Measurements from ENCODE around the gene RGL1.

- TF ChIP-seq, protein P1, sequence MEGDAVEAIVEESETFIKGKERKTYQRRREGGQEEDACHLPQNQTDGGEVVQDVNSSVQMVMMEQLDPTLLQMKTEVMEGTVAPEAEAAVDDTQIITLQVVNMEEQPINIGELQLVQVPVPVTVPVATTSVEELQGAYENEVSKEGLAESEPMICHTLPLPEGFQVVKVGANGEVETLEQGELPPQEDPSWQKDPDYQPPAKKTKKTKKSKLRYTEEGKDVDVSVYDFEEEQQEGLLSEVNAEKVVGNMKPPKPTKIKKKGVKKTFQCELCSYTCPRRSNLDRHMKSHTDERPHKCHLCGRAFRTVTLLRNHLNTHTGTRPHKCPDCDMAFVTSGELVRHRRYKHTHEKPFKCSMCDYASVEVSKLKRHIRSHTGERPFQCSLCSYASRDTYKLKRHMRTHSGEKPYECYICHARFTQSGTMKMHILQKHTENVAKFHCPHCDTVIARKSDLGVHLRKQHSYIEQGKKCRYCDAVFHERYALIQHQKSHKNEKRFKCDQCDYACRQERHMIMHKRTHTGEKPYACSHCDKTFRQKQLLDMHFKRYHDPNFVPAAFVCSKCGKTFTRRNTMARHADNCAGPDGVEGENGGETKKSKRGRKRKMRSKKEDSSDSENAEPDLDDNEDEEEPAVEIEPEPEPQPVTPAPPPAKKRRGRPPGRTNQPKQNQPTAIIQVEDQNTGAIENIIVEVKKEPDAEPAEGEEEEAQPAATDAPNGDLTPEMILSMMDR (IDR thresholded peaks at IDR 0.05; ENCODE audit: poor library complexity) = no peak
- TF ChIP-seq EZH2phosphoT487 (IDR thresholded peaks at IDR 0.05; ENCODE audit: low read depth, severe bottlenecking, unreplicated experiment) = no peak
These were observed 76.6 kb downstream of the RGL1 start for GRCh38 chr1:183881387-183882131.
